SHP77 (cell line): ENCODE measurements around the gene ENDOG.
"Not testable (repeated sequence)": the region's sequence is repeated elsewhere in the genome, so short reads cannot be mapped to it uniquely, and the experiment has no call there.

ENCODE experiments used
- DNase-seq, 2 experiments: peaks; one replicate each; lab custom pipeline; 2025; lab: John Stamatoyannopoulos, UW

ENDOG gene

DNA sequence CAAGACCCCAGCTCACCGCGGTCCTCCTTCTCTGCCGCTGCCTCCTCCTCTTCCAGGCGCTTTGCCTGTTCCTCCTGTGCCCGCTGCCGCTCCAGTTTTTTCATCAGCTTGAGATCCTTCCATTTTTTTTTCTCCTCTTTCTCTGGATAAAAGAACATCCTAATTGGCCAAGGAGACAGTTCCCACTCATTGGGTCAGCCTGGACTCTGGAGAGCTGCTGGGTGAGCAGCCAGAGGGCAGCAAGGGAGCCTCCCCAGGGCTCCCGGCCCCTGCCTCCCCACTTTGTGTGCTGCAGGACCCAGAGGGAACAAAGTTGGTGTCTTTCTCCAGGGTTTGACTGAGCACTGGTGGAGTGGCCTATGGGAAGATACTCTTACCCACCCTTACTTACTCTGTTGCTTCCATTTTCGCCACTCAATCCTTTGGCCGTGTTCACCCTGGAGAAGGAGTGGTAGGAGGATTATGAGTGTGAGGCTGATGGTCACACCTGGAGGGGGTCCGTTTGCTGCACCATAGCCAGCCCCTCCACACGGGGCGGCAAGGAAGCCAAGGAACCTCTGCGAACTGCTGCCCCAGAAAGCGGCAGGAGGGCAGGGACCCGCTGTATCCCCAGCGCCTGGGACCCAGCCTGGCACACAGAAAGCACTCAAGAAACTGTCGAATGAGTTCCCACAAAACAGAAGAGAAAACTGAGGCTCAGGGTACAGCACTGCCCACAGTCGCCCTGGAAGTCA is 10.6 kb downstream of the ENDOG start:
- no peak for DNase-seq

DNA sequence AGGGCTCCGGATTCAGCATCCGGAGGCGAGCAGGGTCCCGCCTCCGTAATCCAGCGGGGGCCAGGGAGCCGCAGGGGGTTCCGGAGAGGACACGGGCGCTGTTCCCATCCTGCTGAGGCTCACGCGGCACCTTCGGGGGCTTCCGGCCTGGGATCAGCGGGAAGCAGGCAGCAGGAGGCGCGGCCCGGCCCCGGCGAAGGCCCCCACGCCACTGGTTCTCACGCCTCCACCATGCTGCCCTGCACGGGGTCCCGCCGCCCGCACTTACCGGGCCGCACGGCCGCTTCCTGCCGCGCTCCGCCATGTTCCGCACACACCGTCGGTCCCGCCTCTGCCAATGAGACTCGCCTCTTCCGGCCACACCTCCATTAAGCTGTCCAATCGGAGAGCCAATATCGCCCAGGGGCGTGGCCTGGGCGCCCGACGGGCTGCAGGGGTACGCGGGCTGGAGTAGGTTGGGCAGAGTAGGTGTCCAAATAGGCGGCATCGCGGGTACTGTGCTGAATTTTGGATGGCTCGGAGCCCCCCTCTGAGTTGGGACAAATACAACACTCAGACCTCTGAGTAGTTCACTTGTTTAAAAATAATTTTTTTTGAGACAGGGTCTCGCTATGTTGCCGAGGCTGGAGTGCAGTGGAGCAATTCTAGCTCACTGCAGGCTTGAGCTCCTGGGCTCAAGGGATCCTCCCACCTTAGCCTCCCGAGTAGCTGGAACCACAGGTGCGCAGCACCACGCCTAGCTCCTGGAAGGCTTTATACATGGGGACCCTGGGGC is 11.4 kb downstream of the ENDOG start, which contains the start of gene SPOUT1:
TSS of gene SPOUT1 (minus strand) at position 318 of the 775 bp plus-strand sequence. CDS start at position 304, 14 bp downstream.
- peak; percentile 90 to 93 for DNase-seq

GRCh38 chr9:128833696-128834095 is 15.4 kb downstream of the ENDOG start:
- DNase-seq: no peak

DNA sequence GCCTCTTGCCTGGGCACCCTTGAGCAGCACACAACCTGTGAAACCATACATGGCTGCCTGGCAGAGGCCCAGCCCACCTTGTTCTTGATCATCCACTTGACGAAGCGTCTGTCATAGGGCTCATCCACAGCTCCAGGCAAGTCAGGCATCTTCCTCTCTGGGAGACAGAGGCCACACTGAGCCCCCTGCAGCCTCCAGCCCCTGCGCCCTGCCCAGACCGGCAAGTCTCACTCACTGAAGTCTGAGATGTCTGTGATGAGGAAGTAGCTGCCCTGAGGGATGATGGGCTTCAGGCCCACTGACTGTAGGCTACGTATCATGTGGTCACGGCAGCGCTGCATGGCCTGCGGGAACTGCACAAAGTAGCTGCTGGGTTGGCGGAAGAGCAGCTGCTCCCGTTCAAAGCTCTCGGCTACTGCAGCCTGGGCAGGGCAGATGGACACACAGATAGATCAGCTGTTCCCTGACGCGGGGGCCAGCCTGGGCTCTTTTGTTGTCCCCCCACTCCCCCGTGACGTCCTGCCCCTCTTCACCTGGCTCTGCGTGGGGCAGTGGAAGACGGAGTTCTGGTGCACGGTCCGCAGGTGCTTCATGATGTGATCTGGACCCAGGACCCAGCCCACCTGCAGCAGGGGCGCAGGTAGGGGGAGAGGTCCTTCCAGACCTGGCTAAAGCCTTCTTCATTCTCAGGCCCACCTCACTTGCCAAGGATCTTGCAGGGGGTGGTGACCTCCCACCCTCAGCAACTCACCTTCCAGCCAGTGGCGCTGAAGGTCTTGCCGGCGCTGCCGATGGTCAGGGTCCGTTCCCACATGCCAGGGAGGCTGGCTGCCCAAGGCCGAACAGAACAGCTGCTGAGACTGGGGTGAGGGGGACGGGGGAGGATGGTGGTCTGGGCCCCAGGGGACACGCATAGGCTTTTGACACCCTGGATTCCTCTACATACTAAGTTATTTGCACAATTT is 17.2 kb downstream of the ENDOG start:
- no peak for DNase-seq

DNA sequence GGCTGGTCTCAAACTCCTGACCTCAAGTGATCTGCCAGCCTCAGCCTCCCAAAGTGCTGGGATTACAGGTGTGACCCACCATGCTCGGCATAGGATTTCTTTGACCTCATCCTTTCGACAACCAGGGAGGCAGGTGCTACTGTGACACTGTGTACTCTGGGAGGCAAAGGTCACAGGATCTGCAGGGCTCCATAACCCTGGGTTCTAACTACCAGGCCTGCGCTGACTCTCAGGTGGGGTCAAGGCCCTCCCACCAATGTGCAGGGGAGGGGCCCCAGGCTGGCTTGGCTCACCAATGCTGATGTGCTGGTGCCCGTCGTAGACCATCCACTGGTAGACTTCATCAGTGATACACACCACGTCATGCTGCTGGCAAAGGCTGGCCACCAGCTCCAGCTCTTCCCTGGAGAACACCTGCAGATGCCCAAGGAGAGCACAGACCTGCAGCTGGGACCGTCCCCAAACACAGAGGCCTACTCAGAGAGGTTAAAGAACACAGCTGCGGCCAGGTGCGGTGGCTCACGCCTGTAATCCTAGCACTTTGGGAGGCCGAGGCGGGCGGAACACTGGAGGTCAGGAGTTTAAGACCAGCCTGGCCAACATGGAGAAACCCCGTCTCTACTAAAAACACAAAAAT is 18.3 kb downstream of the ENDOG start:
- DNase-seq: no peak

- DNase-seq: no peak
Observed at GRCh38 chr9:128838338-128838737, 20.0 kb downstream of the ENDOG start.

- no peak for DNase-seq
Observed at GRCh38 chr9:128840524-128840923, 22.2 kb downstream of the ENDOG start.

- DNase-seq: no peak
Observed at GRCh38 chr9:128841694-128842492, 23.6 kb downstream of the ENDOG start.

DNA sequence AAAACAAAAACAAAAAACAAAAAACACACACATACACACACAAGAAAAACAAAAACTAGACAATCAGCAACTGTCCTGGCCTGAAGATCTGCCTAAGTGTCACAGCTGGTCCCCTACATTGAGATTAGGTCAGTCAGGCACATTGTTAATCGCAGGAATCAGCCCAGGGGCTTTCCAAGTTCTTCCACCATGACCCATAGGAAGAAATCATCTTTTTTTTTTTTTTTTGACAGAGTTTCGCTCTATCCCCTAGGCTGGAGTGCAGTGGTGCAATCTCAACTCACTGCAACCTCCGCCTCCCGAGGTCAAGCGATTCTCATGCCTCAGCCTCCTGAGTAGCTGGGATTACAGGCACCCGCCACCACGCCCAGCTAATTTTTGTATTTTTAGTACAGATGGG is 24.9 kb downstream of the ENDOG start:
- DNase-seq: not testable (repeated sequence)

DNA sequence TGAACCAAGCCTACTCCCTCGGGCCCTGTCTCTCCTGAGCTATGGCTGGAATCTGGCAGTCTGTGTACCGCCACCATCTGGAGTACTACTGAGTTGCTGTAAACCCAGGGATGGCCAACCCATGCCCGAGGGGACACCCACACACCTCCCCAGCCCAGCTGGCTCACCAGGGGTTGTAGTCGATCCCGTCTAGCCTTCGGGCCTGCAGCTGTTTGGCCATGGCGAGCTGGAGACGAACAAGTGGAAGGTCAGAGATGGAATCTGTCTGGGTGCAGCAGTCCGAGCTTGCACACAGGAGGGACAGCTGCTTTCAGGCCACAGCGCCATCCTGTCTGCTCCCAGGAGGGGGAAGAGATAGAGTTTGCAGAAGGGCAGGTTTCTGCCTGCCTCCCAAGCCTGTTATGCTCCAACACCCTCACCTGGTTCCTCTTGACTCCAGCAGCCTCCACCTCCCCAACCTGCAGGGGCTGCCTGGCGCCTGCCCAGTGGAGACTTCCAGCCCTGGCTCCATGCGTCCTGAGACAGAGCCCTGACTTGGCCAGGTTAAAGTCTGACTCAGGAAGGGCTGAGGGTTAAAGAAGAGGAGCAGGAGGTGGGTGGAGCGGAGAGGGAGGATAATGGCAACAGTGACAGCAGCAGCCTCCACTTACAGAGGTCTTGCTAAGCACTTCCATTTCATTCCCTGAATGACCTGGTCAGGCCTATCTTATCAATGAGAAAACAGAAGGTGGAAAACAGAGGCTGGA is 27.1 kb downstream of the ENDOG start:
- DNase-seq: peak; percentile 61 to 83

GRCh38 chr9:128846680-128847030 is 28.4 kb downstream of the ENDOG start:
- DNase-seq: no peak

DNA sequence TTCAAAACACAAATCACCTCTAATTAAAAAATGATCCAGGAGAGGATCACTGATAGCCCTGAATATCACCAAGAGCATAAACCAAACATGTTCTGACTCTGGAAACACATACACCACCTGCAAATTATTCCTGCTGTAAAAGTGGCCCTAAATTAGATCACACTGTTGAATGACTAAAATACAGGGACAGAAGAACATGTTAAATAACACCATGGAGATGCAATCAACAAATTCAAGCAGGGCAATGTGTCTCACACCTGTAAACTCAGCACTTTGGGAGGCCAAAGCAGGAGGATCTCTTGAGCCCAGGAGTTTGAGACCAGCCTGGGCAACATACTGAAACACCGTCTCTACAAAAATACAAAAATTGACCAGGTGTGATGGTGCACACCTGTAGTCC is 29.5 kb downstream of the ENDOG start:
- DNase-seq: no peak

- not testable (repeated sequence) for DNase-seq
Observed at GRCh38 chr9:128851024-128851423, 32.7 kb downstream of the ENDOG start.

DNA sequence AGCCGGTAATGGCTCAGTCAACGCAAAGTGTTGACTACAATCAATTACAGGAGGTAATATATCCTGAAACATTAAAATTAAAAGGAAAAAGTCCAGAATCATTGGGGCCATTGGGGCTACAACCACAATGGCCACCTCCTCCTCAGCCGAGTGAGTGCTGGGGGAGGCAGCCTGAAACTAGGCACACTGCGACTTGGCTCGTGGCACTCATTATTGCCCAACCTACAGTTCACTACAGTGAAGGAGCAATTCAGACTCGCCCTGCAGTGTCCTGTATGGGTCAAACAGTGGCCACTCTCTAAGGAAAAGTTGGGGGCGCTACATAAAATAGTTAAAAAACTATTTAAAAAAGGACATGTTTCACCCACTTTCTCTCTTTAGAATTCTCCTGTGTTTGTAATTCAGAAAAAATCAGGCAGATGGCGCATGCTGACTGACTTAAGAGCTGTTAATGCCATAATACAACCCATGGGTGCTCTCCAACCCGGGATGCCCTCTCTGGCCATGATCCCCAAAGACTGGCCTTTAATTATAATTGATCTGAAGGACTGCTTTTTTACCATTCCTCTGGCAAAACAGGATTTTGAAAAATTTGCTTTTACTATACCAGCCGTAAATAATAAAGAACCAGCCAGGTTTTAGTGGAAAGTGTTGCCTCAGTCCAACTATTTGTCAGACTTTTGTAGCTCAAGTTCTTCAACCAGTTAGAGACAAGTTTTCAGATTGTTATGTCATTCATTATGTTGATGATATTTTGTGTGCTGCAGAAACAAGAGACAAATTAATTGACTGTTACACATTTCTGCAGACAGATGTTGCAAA is 33.7 kb downstream of the ENDOG start:
- DNase-seq: peak; percentile 18 to 19

- DNase-seq: not testable (repeated sequence)
Observed at GRCh38 chr9:128852646-128853045, 34.3 kb downstream of the ENDOG start.

GRCh38 chr9:128854454-128854853 is 36.2 kb downstream of the ENDOG start:
- DNase-seq: not testable (repeated sequence)

DNA sequence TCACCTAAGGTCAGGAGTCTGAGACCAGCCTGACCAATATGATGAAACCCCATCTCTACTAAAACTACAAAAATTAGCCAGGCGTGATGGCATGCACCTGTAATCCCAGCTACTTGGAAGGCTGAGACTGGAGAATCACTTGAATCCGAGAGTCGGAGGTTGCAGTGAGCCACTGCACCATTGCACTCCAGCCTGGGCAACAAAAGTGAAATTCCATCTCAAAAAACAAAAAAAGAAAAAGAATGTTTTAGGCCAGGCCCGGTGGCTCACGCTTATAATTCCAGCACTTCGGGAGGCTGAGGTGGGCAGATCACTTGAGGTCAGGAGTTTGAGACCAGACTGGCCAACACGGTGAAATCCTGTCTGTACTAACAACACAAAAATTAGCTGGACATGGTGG is 40.2 kb downstream of the ENDOG start:
- DNase-seq: not testable (repeated sequence)

- DNase-seq: no peak
Observed at GRCh38 chr9:128860937-128861336, 42.6 kb downstream of the ENDOG start.

GRCh38 chr9:128861501-128861900 is 43.2 kb downstream of the ENDOG start:
- no peak for DNase-seq
